Activated CD8-positive, alpha-beta T cell treated with anti-CD3 and anti-CD28 coated beads, Interleukin-2, amount 10 ng/mL, durations not matched to agents 7 days and 5 days (primary cell): ENCODE data around the gene ATP8B1. TPM values are rescaled to one million over a fixed set of nuclear protein-coding genes. Genes with fewer than 3 reads are reported as not detected.

Experiments used
- ATAC-seq: fragments of 150-1000 bp; cut with Tn5 transposase; one replicate; pipeline ENCODE4 v1.10.0; 2021; ENCODE audit warnings: moderate library complexity
- CTCF ChIA-PET: fragments of 350-600 bp; sonication (Branson Sonifier 250); formaldehyde crosslinking; loops from one replicate; lab custom pipeline; 2021; ENCODE audit warnings: antibody characterized with exemption; lab: Charles Lee
- POLR2A ChIA-PET: fragments of 350-600 bp; sonication (Branson Sonifier 250); formaldehyde crosslinking; loops from one replicate; lab custom pipeline; 2021; ENCODE audit warnings: antibody characterized with exemption; lab: Charles Lee
- DNase-seq: peaks from one replicate; pipeline ENCODE4 v3.0.0-alpha.2; 2020
- H3K27ac Mint-ChIP-seq: one replicate; pipeline ENCODE4 v1.8.0; 2021; ENCODE audit warnings: mild to moderate bottlenecking, mixed read lengths
- H3K27me3 Mint-ChIP-seq: one replicate; pipeline ENCODE4 v1.8.0; 2021; ENCODE audit warnings: low read depth, mixed read lengths
- H3K36me3 Mint-ChIP-seq: one replicate; pipeline ENCODE4 v1.8.0; 2021; ENCODE audit warnings: low read depth, mixed read lengths
- H3K4me1 Mint-ChIP-seq: one replicate; pipeline ENCODE4 v1.8.0; 2021; ENCODE audit warnings: low read depth, mixed read lengths
- H3K4me3 Mint-ChIP-seq: one replicate; pipeline ENCODE4 v1.8.0; 2021; ENCODE audit warnings: mild to moderate bottlenecking, mixed read lengths
- H3K9me3 Mint-ChIP-seq: one replicate; pipeline ENCODE4 v1.8.0; 2022; ENCODE audit warnings: mixed read lengths; ENCODE audit not compliant: insufficient read depth
- total RNA-seq, 2 experiments: library from RNA; stranded (reverse); gene quantifications; one replicate each; pipeline ENCODE4 v1.2.3, GENCODE V29; 2021

ATP8B1 gene
- total RNA-seq, 2 experiments from 2014 or later = 0.16 TPM; not detected in 1

- peaks cover 13% of the 10 kb centered on the region for H3K4me1 Mint-ChIP-seq
- no peak overlapping the region for H3K27ac Mint-ChIP-seq
Observed at GRCh38 chr18:57668021-57668420, 135.1 kb downstream of the ATP8B1 start.

GRCh38 chr18:57666818-57667497, 136.2 kb downstream of the ATP8B1 start:
- POLR2A ChIA-PET = no interaction called here
- Mint-ChIP-seq H3K27ac (no peak overlapping the region), H3K36me3 (peaks cover 3% of the 10 kb centered on the region), H3K27me3 (no peaks in the 10 kb centered on the region), H3K9me3 (peaks cover 7% of the 10 kb centered on the region), H3K4me3 (no peak overlapping the region), H3K4me1 (peaks cover 13% of the 10 kb centered on the region)
- DNase-seq = no peak
- no peak for ATAC-seq
- CTCF ChIA-PET = no interaction called here

More at GRCh38 chr18:57668021-57668420, 135.1 kb downstream of the ATP8B1 start:
- CTCF ChIA-PET = interaction anchor here (1.0 to 1.3 kb wide), 2 partner anchors 15 to 468 kb away, joined by 3 read pairs; no protein-coding TSS in a partner anchor
- DNase-seq = no peak
- no peak for ATAC-seq
- no peak overlapping the region for H3K4me3 Mint-ChIP-seq
- H3K27me3 Mint-ChIP-seq = no peaks in the 10 kb centered on the region
- H3K9me3 Mint-ChIP-seq = peaks cover 12% of the 10 kb centered on the region
- H3K36me3 Mint-ChIP-seq = peaks cover 6% of the 10 kb centered on the region
- POLR2A ChIA-PET = no interaction called here

GRCh38 chr18:57664568-57665165, 138.4 kb downstream of the ATP8B1 start:
- Mint-ChIP-seq H3K9me3 (peaks cover 3% of the 10 kb centered on the region), H3K4me3 (no peak overlapping the region), H3K36me3 (no peaks in the 10 kb centered on the region), H3K27ac (no peak overlapping the region), H3K4me1 (peaks cover 13% of the 10 kb centered on the region), H3K27me3 (no peaks in the 10 kb centered on the region)
- ATAC-seq (no peak), DNase-seq (no peak)
- ChIA-PET CTCF (no interaction called here), POLR2A (interaction anchor here (0.6 kb wide), 1 partner anchor 42 kb away, joined by 3 read pairs; no protein-coding TSS in a partner anchor)

GRCh38 chr18:57660961-57661360, 142.2 kb downstream of the ATP8B1 start:
- H3K27me3 Mint-ChIP-seq = no peaks in the 10 kb centered on the region
- ChIA-PET CTCF (no interaction called here), POLR2A (no interaction called here)
- no peak overlapping the region for H3K4me3 Mint-ChIP-seq
- DNase-seq (no peak), ATAC-seq (no peak)
- H3K27ac Mint-ChIP-seq = no peak overlapping the region
- H3K36me3 Mint-ChIP-seq = no peaks in the 10 kb centered on the region
- no peaks in the 10 kb centered on the region for H3K9me3 Mint-ChIP-seq
- peaks cover 4% of the 10 kb centered on the region for H3K4me1 Mint-ChIP-seq

GRCh38 chr18:57659460-57660102, 143.5 kb downstream of the ATP8B1 start:
- Mint-ChIP-seq H3K27ac (no peak overlapping the region), H3K4me3 (no peak overlapping the region), H3K36me3 (peaks cover 5% of the 10 kb centered on the region), H3K4me1 (no peaks in the 10 kb centered on the region), H3K9me3 (peaks cover 11% of the 10 kb centered on the region), H3K27me3 (no peaks in the 10 kb centered on the region)
- ATAC-seq (no peak), DNase-seq (no peak)
- ChIA-PET CTCF (no interaction called here), POLR2A (no interaction called here)

GRCh38 chr18:57657542-57657941, 145.6 kb downstream of the ATP8B1 start:
- ChIA-PET POLR2A (no interaction called here), CTCF (no interaction called here)
- Mint-ChIP-seq H3K9me3 (peaks cover 11% of the 10 kb centered on the region), H3K27ac (no peak overlapping the region), H3K36me3 (peaks cover 5% of the 10 kb centered on the region), H3K27me3 (no peaks in the 10 kb centered on the region), H3K4me3 (no peak overlapping the region), H3K4me1 (no peaks in the 10 kb centered on the region)
- DNase-seq (no peak), ATAC-seq (no peak)

- POLR2A ChIA-PET = interaction anchor here (0.7 kb wide), 1 partner anchor 284 kb away, joined by 3 read pairs; no protein-coding TSS in a partner anchor
- Mint-ChIP-seq H3K4me1 (no peaks in the 10 kb centered on the region), H3K4me3 (no peak overlapping the region), H3K36me3 (peaks cover 5% of the 10 kb centered on the region), H3K27ac (no peak overlapping the region), H3K27me3 (no peaks in the 10 kb centered on the region), H3K9me3 (peaks cover 11% of the 10 kb centered on the region)
- CTCF ChIA-PET = no interaction called here
- no peak for DNase-seq
- ATAC-seq = no peak
Observed at GRCh38 chr18:57655740-57656139, 147.4 kb downstream of the ATP8B1 start.

GRCh38 chr18:57651914-57652313, 151.2 kb downstream of the ATP8B1 start:
- H3K27ac Mint-ChIP-seq = no peak overlapping the region
- H3K4me3 Mint-ChIP-seq = no peak overlapping the region
- no peaks in the 10 kb centered on the region for H3K27me3 Mint-ChIP-seq
- peaks cover 11% of the 10 kb centered on the region for H3K9me3 Mint-ChIP-seq
- CTCF ChIA-PET = no interaction called here
- POLR2A ChIA-PET = no interaction called here
- no peaks in the 10 kb centered on the region for H3K4me1 Mint-ChIP-seq
- ATAC-seq (no peak), DNase-seq (no peak)
- H3K36me3 Mint-ChIP-seq = peaks cover 5% of the 10 kb centered on the region

- ATAC-seq (no peak), DNase-seq (no peak)
- H3K4me1 Mint-ChIP-seq = no peaks in the 10 kb centered on the region
- ChIA-PET CTCF (interaction anchor here (0.7 kb wide), 1 partner anchor 20 kb away, joined by 3 read pairs; no protein-coding TSS in a partner anchor), POLR2A (no interaction called here)
- H3K36me3 Mint-ChIP-seq = peaks cover 3% of the 10 kb centered on the region
- no peak overlapping the region for H3K4me3 Mint-ChIP-seq
- H3K9me3 Mint-ChIP-seq = peaks cover 2% of the 10 kb centered on the region
- H3K27me3 Mint-ChIP-seq = no peaks in the 10 kb centered on the region
- H3K27ac Mint-ChIP-seq = no peak overlapping the region
Observed at GRCh38 chr18:57649556-57650500, 153.3 kb downstream of the ATP8B1 start.

- ATAC-seq (no peak), DNase-seq (no peak)
- H3K4me1 Mint-ChIP-seq = no peaks in the 10 kb centered on the region
- H3K27ac Mint-ChIP-seq = no peak overlapping the region
- no peaks in the 10 kb centered on the region for H3K27me3 Mint-ChIP-seq
- peaks cover 10% of the 10 kb centered on the region for H3K36me3 Mint-ChIP-seq
- CTCF ChIA-PET = no interaction called here
- H3K4me3 Mint-ChIP-seq = no peak overlapping the region
- no peaks in the 10 kb centered on the region for H3K9me3 Mint-ChIP-seq
- POLR2A ChIA-PET = no interaction called here
Observed at GRCh38 chr18:57648414-57648813, 154.7 kb downstream of the ATP8B1 start.

GRCh38 chr18:57644540-57644939, 158.6 kb downstream of the ATP8B1 start:
- no peaks in the 10 kb centered on the region for H3K4me1 Mint-ChIP-seq
- ATAC-seq (no peak), DNase-seq (no peak)
- H3K36me3 Mint-ChIP-seq = peaks cover 31% of the 10 kb centered on the region
- H3K27me3 Mint-ChIP-seq = no peaks in the 10 kb centered on the region
- POLR2A ChIA-PET = no interaction called here
- H3K9me3 Mint-ChIP-seq = peaks cover 3% of the 10 kb centered on the region
- no peak overlapping the region for H3K4me3 Mint-ChIP-seq
- no peak overlapping the region for H3K27ac Mint-ChIP-seq
- CTCF ChIA-PET = no interaction called here
